ENCODE results near the gene SNX33. TPM values are rescaled to one million over a fixed set of nuclear protein-coding genes. Genes with fewer than 3 reads are reported as not detected.
"Not testable (repeated sequence)": the region's sequence is repeated elsewhere in the genome, so short reads cannot be mapped to it uniquely, and the experiment has no call there.

SNX33 gene
- total RNA-seq, 1 donor from 2014 or later = 0.22 TPM

DNA sequence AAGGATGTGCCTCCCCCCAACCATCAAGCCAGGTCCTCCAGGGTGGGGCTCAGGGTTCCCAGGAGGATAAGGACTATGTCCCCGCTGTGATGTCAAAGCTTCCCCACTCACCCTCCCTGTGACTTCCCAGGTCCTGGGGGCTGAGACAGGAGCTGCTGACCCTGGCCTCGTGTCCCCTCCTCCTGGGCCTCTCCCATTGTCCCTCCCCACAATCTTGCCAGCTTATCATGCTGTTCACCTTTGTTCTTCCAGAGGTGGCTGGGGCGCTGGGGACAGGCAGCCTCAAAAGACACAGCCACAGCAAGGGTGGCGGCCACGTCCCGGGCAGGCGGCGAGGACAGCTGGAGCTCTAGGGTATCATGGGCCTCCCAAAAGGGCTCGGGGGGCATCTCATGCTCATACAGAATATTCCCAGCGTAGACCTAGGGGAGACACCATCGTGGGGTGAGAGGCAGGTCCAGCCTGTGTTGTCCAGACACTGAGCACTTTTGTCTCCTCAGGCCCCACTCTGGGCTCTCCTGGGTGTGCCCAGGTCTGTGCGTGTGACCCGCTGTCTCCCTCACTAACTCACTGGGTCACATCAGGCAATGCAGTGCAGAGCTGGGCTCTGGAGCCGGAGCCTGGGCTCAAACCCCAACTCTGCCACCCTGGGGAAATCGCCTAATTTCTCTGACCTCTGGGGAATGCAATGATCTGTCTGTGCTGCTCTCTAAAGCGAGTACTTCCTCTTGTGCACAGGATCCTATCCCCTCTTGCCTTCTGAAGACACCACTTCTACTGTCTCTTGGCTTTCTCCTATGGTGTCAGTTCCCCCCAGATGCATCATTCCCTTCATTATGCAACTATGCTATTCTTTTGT lies 30.0 kb downstream of the SNX33 start:
- no peaks in the 10 kb centered on the region for H3K36me3 Mint-ChIP-seq (ENCODE audit: low read depth)
- peaks cover 6% of the 10 kb centered on the region for H3K27me3 Mint-ChIP-seq
- TF ChIP-seq CTCF (IDR thresholded peaks at IDR 0.05) = no peak
- POLR2A ChIA-PET = no interaction called here
- DNase-seq (no peak), ATAC-seq (ENCODE audit: low read depth) (peak; percentile 21)
- no peak overlapping the region for H3K27ac Mint-ChIP-seq
- no peaks in the 10 kb centered on the region for H3K9me3 Mint-ChIP-seq
- intact Hi-C loops (cut with micrococcal nuclease) = no loop called here
- CTCF ChIA-PET = interaction anchor here (0.6 to 1.4 kb wide), 2 partner anchors 8 to 205 kb away, joined by 3 read pairs; no protein-coding TSS in a partner anchor
- no peak overlapping the region for H3K4me3 Mint-ChIP-seq
- peaks cover 4% of the 10 kb centered on the region for H3K4me1 Mint-ChIP-seq

GRCh38 chr15:75678324-75678690 lies 30.6 kb downstream of the SNX33 start:
- H3K27me3 Mint-ChIP-seq; DNase-seq; H3K9me3 Mint-ChIP-seq; ATAC-seq (ENCODE audit: low read depth); intact Hi-C loops (cut with micrococcal nuclease); H3K4me1 Mint-ChIP-seq; H3K4me3 Mint-ChIP-seq; H3K27ac Mint-ChIP-seq; POLR2A ChIA-PET; H3K36me3 Mint-ChIP-seq (ENCODE audit: low read depth): not testable (repeated sequence)
- CTCF ChIA-PET = interaction anchor here (1.4 kb wide), 1 partner anchor 7 kb away, joined by 3 read pairs; no protein-coding TSS in a partner anchor

DNA sequence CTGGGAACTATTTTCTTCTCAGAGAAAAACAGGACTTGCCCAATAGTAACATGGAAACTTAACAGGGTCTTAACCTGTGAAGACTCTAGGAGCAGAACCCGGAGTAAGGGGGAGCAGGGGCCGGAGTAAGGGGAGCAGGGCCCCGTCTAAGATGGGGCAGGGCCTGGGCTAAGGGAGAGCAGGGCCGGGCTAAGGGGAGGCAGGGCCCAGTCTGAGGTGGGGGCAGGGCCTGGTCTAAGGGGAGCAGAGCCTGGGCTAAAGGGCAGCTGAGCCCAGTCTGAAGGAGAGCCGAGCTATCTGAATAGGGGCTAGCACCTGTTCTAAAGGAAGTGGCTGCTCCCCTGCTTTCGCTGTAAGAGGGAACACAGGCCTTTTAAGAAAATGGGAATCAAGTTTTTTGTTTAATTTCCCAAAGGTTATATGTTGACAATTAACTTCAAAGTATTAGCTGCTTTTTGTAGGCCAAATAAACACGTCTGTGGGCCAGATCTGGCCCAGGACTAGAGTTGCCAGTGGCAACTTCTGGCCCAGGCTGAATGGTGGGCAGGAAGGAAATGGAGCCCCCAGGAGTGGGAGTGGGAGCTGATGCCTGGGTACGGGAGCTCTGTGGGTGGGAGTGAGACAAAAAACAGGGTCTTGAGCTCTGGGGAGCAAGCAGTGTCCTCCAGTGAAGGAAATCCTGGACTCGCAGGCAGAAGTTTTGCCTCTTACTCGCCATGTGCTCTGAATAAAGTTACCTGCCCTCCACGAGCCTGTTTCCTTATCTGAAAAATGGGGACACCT lies 32.5 kb downstream of the SNX33 start:
- Mint-ChIP-seq H3K27ac (no peak overlapping the region), H3K4me3 (no peak overlapping the region), H3K36me3 (ENCODE audit: low read depth) (no peaks in the 10 kb centered on the region), H3K27me3 (peaks cover 8% of the 10 kb centered on the region), H3K4me1 (peaks cover 6% of the 10 kb centered on the region), H3K9me3 (no peaks in the 10 kb centered on the region)
- CTCF ChIA-PET = no interaction called here
- intact Hi-C loops (cut with micrococcal nuclease) = loop anchor here (10.0 kb wide), 1 partner anchor 275 kb away; no protein-coding TSS in a partner anchor
- no peak for ATAC-seq (ENCODE audit: low read depth)
- DNase-seq = no peak
- no peak for TF ChIP-seq CTCF (IDR thresholded peaks at IDR 0.05)
- POLR2A ChIA-PET = interaction anchor here (0.6 kb wide), 1 partner anchor 35 kb away, joined by 5 read pairs; no protein-coding TSS in a partner anchor

DNA sequence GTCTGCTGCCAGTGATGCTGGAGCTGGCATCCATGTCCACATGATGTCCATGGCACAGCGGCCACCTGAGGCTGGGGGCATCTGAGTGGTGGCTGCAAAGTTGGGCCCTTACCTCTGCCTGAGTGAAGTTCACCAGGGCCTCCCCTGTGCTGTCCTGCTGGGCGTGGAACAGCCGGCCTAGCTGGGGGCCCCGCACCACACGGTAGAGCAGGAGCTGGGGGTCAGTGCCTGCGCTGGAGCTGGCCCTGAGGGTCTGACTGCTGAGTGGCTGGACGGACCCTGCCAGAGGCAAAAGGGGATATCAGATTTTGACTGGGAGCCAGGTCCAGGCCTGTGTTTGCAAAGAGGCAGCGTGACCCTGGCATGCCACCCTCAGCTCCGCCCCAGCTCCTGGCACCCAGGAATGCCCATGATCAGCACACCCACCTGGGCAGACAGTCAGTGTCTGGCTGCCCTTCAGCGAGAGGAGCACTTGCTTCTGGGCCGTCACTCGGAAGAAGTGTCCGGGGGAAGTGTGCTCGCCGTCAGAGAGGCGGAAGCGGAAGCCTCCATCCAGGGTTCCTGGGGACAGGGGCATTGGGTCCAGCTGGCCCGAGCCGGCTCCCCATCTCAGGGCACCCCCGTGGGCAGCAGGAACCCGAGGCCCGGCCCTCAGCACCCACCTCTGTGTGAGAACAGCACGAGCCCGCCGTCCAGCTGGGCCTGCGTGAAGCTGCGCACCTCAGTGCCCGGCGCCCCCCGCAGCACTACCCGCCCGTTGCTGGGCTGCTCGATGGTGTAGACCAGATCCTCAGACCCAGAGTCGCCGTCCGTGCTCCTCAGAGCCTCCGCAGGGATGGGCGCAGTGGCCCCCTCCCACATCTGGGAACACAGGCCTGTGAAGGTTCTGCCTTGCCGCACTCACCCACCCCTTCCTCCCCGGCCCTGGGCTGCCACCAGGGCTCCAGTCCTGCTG lies 34.7 kb downstream of the SNX33 start:
- peaks cover 10% of the 10 kb centered on the region for H3K4me1 Mint-ChIP-seq
- no peak overlapping the region for H3K27ac Mint-ChIP-seq
- DNase-seq (no peak), ATAC-seq (ENCODE audit: low read depth) (no peak)
- H3K27me3 Mint-ChIP-seq = peaks cover 10% of the 10 kb centered on the region
- no peaks in the 10 kb centered on the region for H3K9me3 Mint-ChIP-seq
- no peak overlapping the region for H3K4me3 Mint-ChIP-seq
- intact Hi-C loops (cut with micrococcal nuclease) = loop anchor here (1.0 to 10.0 kb wide), 4 partner anchors 173 to 653 kb away; partner anchors contain the start of gene MAN2C1
- POLR2A ChIA-PET = interaction anchor here (0.7 kb wide), 1 partner anchor 315 kb away, joined by 4 read pairs; no protein-coding TSS in a partner anchor
- no peaks in the 10 kb centered on the region for H3K36me3 Mint-ChIP-seq (ENCODE audit: low read depth)
- no peak for TF ChIP-seq CTCF (IDR thresholded peaks at IDR 0.05)
- CTCF ChIA-PET = interaction anchor here (1.0 to 2.6 kb wide), 3 partner anchors 173 to 315 kb away, joined by 3 to 21 read pairs (median 5); no protein-coding TSS in a partner anchor

- peak; percentile 84 for ATAC-seq (ENCODE audit: low read depth)
- POLR2A ChIA-PET = interaction anchor here (0.7 kb wide), 1 partner anchor 316 kb away, joined by 4 read pairs; no protein-coding TSS in a partner anchor
- not testable (repeated sequence) for H3K4me1 Mint-ChIP-seq; H3K27me3 Mint-ChIP-seq; H3K9me3 Mint-ChIP-seq; H3K27ac Mint-ChIP-seq; H3K4me3 Mint-ChIP-seq; H3K36me3 Mint-ChIP-seq (ENCODE audit: low read depth)
- CTCF ChIA-PET = interaction anchor here (0.9 to 2.6 kb wide), 3 partner anchors 175 to 317 kb away, joined by 5 to 21 read pairs (median 5); no protein-coding TSS in a partner anchor
- peak; percentile 63 for DNase-seq
- intact Hi-C loops (cut with micrococcal nuclease) = loop anchor here (1.0 to 10.0 kb wide), 4 partner anchors 174 to 654 kb away; partner anchors contain the start of gene MAN2C1
Measured at GRCh38 chr15:75683646-75684312, 36.1 kb downstream of the SNX33 start.
